ENCODE data around the gene PAK1. TPM values are rescaled to one million over a fixed set of nuclear protein-coding genes. Genes with fewer than 3 reads are reported as not detected.

PAK1 gene
- total RNA-seq, 2 donors from 2014 or later = 14.5 to 65.6 TPM

DNA sequence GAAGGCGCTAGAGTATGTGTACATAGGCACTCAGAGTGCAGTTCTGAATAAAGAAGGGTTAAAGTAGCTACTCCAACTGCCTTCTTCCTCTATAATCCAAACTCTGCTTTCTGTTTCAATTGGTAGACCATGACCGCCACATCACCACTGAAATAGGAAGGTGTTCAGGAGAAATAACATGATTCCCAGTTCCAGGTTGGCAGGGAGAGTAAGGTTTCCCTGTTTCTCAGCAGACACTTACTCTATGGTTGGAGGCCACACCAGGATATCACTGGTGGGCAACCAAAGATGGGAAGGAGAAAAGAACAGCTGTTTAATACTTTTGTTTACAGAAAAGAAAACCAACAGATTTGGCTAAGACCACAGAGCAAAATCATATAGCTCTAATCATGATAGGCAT is 37.9 kb downstream of the PAK1 start:
- intact Hi-C loops (cut with DNase I) = no loop called here
- DNase-seq = no peak

DNA sequence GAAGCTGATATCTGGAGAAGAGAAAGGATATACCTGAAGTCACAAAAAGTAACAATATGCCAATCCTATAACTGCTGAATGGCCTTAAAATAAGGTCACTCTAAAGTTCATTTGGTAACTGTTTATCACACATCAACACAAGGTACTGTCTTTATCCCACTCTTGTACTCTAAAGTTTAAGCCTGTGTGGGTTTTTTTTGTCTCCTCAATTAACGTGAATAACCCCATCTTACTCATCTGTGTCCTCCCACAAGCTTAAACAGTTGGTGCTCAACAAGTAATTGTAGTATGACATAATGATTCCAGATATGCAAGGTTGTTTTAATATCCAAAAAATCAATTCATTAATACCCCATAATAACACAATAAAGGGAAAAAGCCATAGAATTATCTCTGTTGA is 42.1 kb downstream of the PAK1 start:
- ATAC-seq (no peak), DNase-seq (no peak)
- no peak overlapping the region for H3K27ac ChIP-seq
- H3K9me3 ChIP-seq = no peaks in the 10 kb centered on the region
- no peak overlapping the region for H3K4me3 ChIP-seq
- intact Hi-C loops (cut with DNase I) = no loop called here
- WGBS, 2 donors = 70 to 91% methylated on average over 1 of the region's 1 CpG
- H3K36me3 ChIP-seq (replicated peaks in 1 of 2; ENCODE audit: insufficient read depth in 1 of 2, low read depth in 2 of 2) = no peaks in the 10 kb centered on the region
- peaks cover 12% of the 10 kb centered on the region for H3K4me1 ChIP-seq
- no peak for TF ChIP-seq CTCF (IDR thresholded peaks at IDR 0.05)
- no peak for TF ChIP-seq POLR2A (IDR thresholded peaks at IDR 0.05)
- H3K27me3 ChIP-seq = no peaks in the 10 kb centered on the region

More for the DNA sequence above, 37.9 kb downstream of the PAK1 start:
- Histone ChIP-seq H3K4me3 (no peak overlapping the region), H3K27ac (no peak overlapping the region), H3K9me3 (no peaks in the 10 kb centered on the region), H3K4me1 (peaks cover 20% of the 10 kb centered on the region), H3K27me3 (no peaks in the 10 kb centered on the region), H3K36me3 (replicated peaks in 1 of 2; ENCODE audit: insufficient read depth in 1 of 2, low read depth in 2 of 2) (no peaks in the 10 kb centered on the region)
- WGBS, 2 donors = 91% methylated on average over 2 of the region's 2 CpGs
- no peak for ATAC-seq
- no peak for TF ChIP-seq CTCF (IDR thresholded peaks at IDR 0.05)

DNA sequence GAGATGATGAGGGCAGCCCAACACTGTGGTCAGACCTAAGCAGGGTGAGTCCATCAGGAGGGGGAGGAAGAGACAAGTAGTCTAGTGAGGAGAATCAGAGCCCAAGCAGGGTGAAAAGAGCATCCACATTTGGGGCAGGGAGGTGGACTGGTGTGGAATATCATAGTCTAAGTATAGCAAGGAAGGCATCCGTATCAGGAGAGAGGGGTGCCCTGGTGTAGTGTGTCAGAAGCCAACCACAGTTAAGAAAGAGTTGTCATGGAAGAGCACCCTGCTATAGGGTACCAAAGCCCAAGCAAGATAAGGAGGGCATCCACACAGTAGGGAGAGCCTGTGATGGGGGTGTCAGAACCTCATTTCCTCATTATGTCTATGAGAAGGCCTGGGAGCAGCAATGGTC is 45.3 kb downstream of the PAK1 start:
- WGBS, 2 donors = 93 to 100% methylated on average over 1 of the region's 1 CpG
- Histone ChIP-seq H3K4me1 (no peaks in the 10 kb centered on the region), H3K27ac (no peak overlapping the region), H3K36me3 (replicated peaks in 1 of 2; ENCODE audit: insufficient read depth in 1 of 2, low read depth in 2 of 2) (no peaks in the 10 kb centered on the region), H3K4me3 (no peak overlapping the region), H3K27me3 (no peaks in the 10 kb centered on the region), H3K9me3 (no peaks in the 10 kb centered on the region)
- TF ChIP-seq CTCF (IDR thresholded peaks at IDR 0.05) = no peak
- TF ChIP-seq POLR2A (IDR thresholded peaks at IDR 0.05) = no peak
- DNase-seq = no peak
- no peak for ATAC-seq
- intact Hi-C loops (cut with DNase I) = no loop called here

GRCh38 chr11:77425346-77425745 is 48.5 kb downstream of the PAK1 start:
- no peak overlapping the region for H3K4me3 ChIP-seq
- peaks cover 5% of the 10 kb centered on the region for H3K4me1 ChIP-seq
- no peak overlapping the region for H3K27ac ChIP-seq
- TF ChIP-seq POLR2A (IDR thresholded peaks at IDR 0.05) (no peak), CTCF (IDR thresholded peaks at IDR 0.05) (no peak)
- DNase-seq = no peak
- H3K9me3 ChIP-seq = no peaks in the 10 kb centered on the region
- no peaks in the 10 kb centered on the region for H3K36me3 ChIP-seq (replicated peaks in 1 of 2; ENCODE audit: insufficient read depth in 1 of 2, low read depth in 2 of 2)
- intact Hi-C loops (cut with DNase I) = no loop called here
- no peaks in the 10 kb centered on the region for H3K27me3 ChIP-seq
- no peak for ATAC-seq
- 76 to 88% methylated on average over 4 of the region's 4 CpGs for WGBS, 2 donors

- no peaks in the 10 kb centered on the region for H3K27me3 ChIP-seq
- H3K36me3 ChIP-seq (replicated peaks in 1 of 2; ENCODE audit: insufficient read depth in 1 of 2, low read depth in 2 of 2) = no peaks in the 10 kb centered on the region
- H3K27ac ChIP-seq = no peak overlapping the region
- WGBS, 2 donors = 80 to 86% methylated on average over 3 of the region's 3 CpGs
- no peak overlapping the region for H3K4me3 ChIP-seq
- no peaks in the 10 kb centered on the region for H3K9me3 ChIP-seq
- DNase-seq (no peak), ATAC-seq (no peak)
- H3K4me1 ChIP-seq = peaks cover 5% of the 10 kb centered on the region
- no peak for TF ChIP-seq POLR2A (IDR thresholded peaks at IDR 0.05)
- TF ChIP-seq CTCF (IDR thresholded peaks at IDR 0.05) = no peak
- intact Hi-C loops (cut with DNase I) = no loop called here
These were observed 49.2 kb downstream of the PAK1 start for GRCh38 chr11:77424644-77425043.
